MCF 10A (cell line): Measurements from ENCODE around the gene ADPRM. TPM values are rescaled to one million over a fixed set of nuclear protein-coding genes. Genes with fewer than 3 reads are reported as not detected.

Experiments
- BruUV-seq: library from RNA; stranded (reverse); fragments of 400-500 nt; replicated peaks from 2 replicates; lab custom pipeline; 2021; lab: Mats Ljungman, UMichigan
- CTCF ChIA-PET: fragments of 300-600 bp; sonication (Branson Sonifier 250); formaldehyde crosslinking; extraction: SDS; loops from one replicate; lab custom pipeline; 2021; ENCODE audit warnings: antibody characterized with exemption, inconsistent platforms; lab: Yijun Ruan, JAX
- POLR2A ChIA-PET: fragments of 300-600, 350-650 bp; sonication (Branson Sonifier 250); formaldehyde crosslinking; extraction: SDS; loops from one replicate; lab custom pipeline; 2020; ENCODE audit warnings: antibody characterized with exemption, inconsistent platforms; lab: Yijun Ruan, JAX
- DNase-seq: peaks from one replicate; pipeline ENCODE4 v3.0.0-alpha.2; 2018; ENCODE audit not compliant: unreplicated experiment
- H3K27ac Mint-ChIP-seq: one replicate; pipeline ENCODE4 v1.8.0; 2022; ENCODE audit warnings: mild to moderate bottlenecking, low read depth, mixed read lengths; ENCODE audit not compliant: unreplicated experiment
- H3K27me3 Mint-ChIP-seq: one replicate; pipeline ENCODE4 v1.8.0; 2022; ENCODE audit warnings: mixed read lengths; ENCODE audit not compliant: insufficient read depth, unreplicated experiment
- H3K36me3 Mint-ChIP-seq: one replicate; pipeline ENCODE4 v1.8.0; 2022; ENCODE audit warnings: mild to moderate bottlenecking, moderate library complexity, mixed read lengths; ENCODE audit not compliant: insufficient read depth, unreplicated experiment
- H3K4me1 Mint-ChIP-seq: one replicate; pipeline ENCODE4 v1.8.0; 2022; ENCODE audit warnings: mixed read lengths; ENCODE audit not compliant: insufficient read depth, unreplicated experiment
- H3K4me3 Mint-ChIP-seq: one replicate; pipeline ENCODE4 v1.8.0; 2022; ENCODE audit warnings: mild to moderate bottlenecking, moderate library complexity, mixed read lengths; ENCODE audit not compliant: unreplicated experiment
- H3K9me3 Mint-ChIP-seq: one replicate; pipeline ENCODE4 v1.8.0; 2022; ENCODE audit warnings: mixed read lengths; ENCODE audit not compliant: unreplicated experiment
- CTCF ChIP-seq: fragments of 200-600 bp; IDR thresholded peaks from one replicate; pipeline ENCODE4 v1.8.0; 2022; ENCODE audit warnings: antibody characterized with exemption, mild to moderate bottlenecking; ENCODE audit not compliant: unreplicated experiment
- intact Hi-C: fragments of 100-400 bp; cut with micrococcal nuclease; formaldehyde crosslinking; loops from 2 replicates; pipeline ENCODE4 v1.14.1; 2022
- total RNA-seq: library from RNA; stranded (reverse); gene quantifications from 2 replicates; pipeline ENCODE4 v1.2.3, GENCODE V29; 2022

The ADPRM gene
- total RNA-seq, 1 experiment from 2014 or later = 9.8 TPM

- intact Hi-C loops = no loop called here
- Mint-ChIP-seq H3K9me3 (no peaks in the 10 kb centered on the region), H3K4me1 (no peaks in the 10 kb centered on the region), H3K36me3 (no peaks in the 10 kb centered on the region), H3K27ac (no peak overlapping the region), H3K27me3 (no peaks in the 10 kb centered on the region), H3K4me3 (no peak overlapping the region)
- ChIA-PET POLR2A (no interaction called here), CTCF (interaction anchor here (0.6 to 1.9 kb wide), 2 partner anchors 12 to 150 kb away, joined by 3 to 9 read pairs; no protein-coding TSS in a partner anchor)
- no TSS peak for BruUV-seq
- TF ChIP-seq CTCF = no peak
- DNase-seq = no peak
These were observed 27.9 kb downstream of the ADPRM start for GRCh38 chr17:10725262-10725661.

GRCh38 chr17:10726196-10726595, 28.8 kb downstream of the ADPRM start:
- no peak for DNase-seq
- Mint-ChIP-seq H3K27ac (no peak overlapping the region), H3K4me3 (no peak overlapping the region), H3K9me3 (no peaks in the 10 kb centered on the region), H3K36me3 (no peaks in the 10 kb centered on the region), H3K27me3 (no peaks in the 10 kb centered on the region), H3K4me1 (no peaks in the 10 kb centered on the region)
- ChIA-PET POLR2A (no interaction called here), CTCF (interaction anchor here (0.9 to 1.9 kb wide), 2 partner anchors 11 to 109 kb away, joined by 3 to 9 read pairs; no protein-coding TSS in a partner anchor)
- no peak for TF ChIP-seq CTCF
- no TSS peak for BruUV-seq
- intact Hi-C loops = no loop called here

GRCh38 chr17:10727192-10727591, 29.8 kb downstream of the ADPRM start:
- no peaks in the 10 kb centered on the region for H3K27me3 Mint-ChIP-seq
- intact Hi-C loops = no loop called here
- no peak overlapping the region for H3K27ac Mint-ChIP-seq
- no peak for DNase-seq
- TF ChIP-seq CTCF = no peak
- no peaks in the 10 kb centered on the region for H3K4me1 Mint-ChIP-seq
- no peak overlapping the region for H3K4me3 Mint-ChIP-seq
- no TSS peak for BruUV-seq
- H3K9me3 Mint-ChIP-seq = no peaks in the 10 kb centered on the region
- H3K36me3 Mint-ChIP-seq = no peaks in the 10 kb centered on the region
- POLR2A ChIA-PET = no interaction called here
- CTCF ChIA-PET = interaction anchor here (1.2 to 1.6 kb wide), 2 partner anchors 9 to 117 kb away, joined by 4 to 5 read pairs; no protein-coding TSS in a partner anchor

DNA sequence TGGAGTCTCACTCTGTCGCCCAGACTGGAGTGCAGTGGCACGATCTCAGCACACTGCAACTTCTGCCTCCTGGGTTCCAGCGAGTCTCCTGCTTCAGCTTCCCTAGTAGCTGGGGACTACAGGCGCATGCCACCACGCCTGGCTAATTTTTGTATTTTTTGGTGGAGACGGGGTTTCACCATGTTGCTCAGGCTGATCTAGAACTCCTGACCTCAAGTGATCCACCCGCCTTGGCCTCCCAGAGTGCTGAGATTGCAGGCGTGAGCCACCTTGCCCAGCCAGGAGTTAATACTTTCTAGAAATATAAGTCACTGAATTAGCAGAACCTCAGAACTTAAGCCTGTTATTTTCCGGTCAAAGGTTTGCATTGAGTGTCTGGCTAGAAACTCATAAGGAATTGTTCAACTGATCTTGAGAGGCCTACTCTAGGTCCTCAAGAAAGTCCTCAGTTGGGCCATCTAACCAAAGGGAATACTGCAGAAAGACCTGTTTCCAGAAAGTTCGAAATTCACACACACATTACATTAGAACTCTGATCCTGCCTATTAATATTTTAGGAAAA, 31.0 kb downstream of the ADPRM start:
- Mint-ChIP-seq H3K27me3 (no peaks in the 10 kb centered on the region), H3K4me1 (no peaks in the 10 kb centered on the region), H3K27ac (no peak overlapping the region), H3K36me3 (no peaks in the 10 kb centered on the region), H3K4me3 (no peak overlapping the region), H3K9me3 (no peaks in the 10 kb centered on the region)
- no TSS peak for BruUV-seq
- ChIA-PET POLR2A (no interaction called here), CTCF (interaction anchor here (1.6 kb wide), 1 partner anchor 116 kb away, joined by 4 read pairs; no protein-coding TSS in a partner anchor)
- no peak for TF ChIP-seq CTCF
- intact Hi-C loops = no loop called here
- DNase-seq = no peak
